Ovary (tissue), 9 donors: ENCODE results near the gene CERS6. TPM values are rescaled to one million over a fixed set of nuclear protein-coding genes. Genes with fewer than 3 reads are reported as not detected.
"Not testable (repeated sequence)": the region's sequence is repeated elsewhere in the genome, so short reads cannot be mapped to it uniquely, and the experiment has no call there.

Experiments used
- DNase-seq, 5 donors: peaks; one replicate each; pipeline ENCODE4 v3.0.0-alpha.2; 2019 to 2020
- H3K27ac ChIP-seq, 2 donors: fragments of 200-600 bp; one replicate each; pipeline versions ENCODE4 v1.5.1 to v1.8.0; 2019 to 2022
- H3K27me3 ChIP-seq: fragments of 200-600 bp; one replicate; pipeline ENCODE4 v1.8.0; 2022
- H3K36me3 ChIP-seq: fragments of 200-600 bp; sonication (generic); one replicate; pipeline ENCODE4 v1.5.1; 2019
- H3K4me1 ChIP-seq: one replicate; pipeline ENCODE4 v1.8.1; 2013; ENCODE audit warnings: mild to moderate bottlenecking, moderate library complexity; ENCODE audit not compliant: insufficient read depth
- H3K4me3 ChIP-seq: fragments of 200-600 bp; sonication (generic); one replicate; pipeline ENCODE4 v1.5.1; 2017
- H3K9me3 ChIP-seq, 2 donors: fragments of 200-600 bp in 1 of 2; sonication (generic) in 1 of 2; one replicate each; pipeline versions ENCODE4 v1.5.1 to v1.8.1; 2013 to 2019; ENCODE audit warnings: mild to moderate bottlenecking in 1 of 2, moderate library complexity in 1 of 2
- EP300 ChIP-seq: sonication (generic); formaldehyde crosslinking; IDR thresholded peaks from one replicate; pipeline ENCODE4 v1.6.1; 2017; ENCODE audit warnings: antibody characterized with exemption
- POLR2A ChIP-seq: fragments of 450-650 bp; IDR thresholded peaks from one replicate; pipeline ENCODE4 v1.6.1; 2017; ENCODE audit warnings: antibody characterized with exemption, mild to moderate bottlenecking, moderate library complexity
- WGBS, 3 donors: extraction: QIAGEN DNeasy Blood & Tissue Kit in 1 of 3; methylation state at CpG; one replicate each; pipeline versions ENCODE4 v1.1.5 to v1.1.7; 2013 to 2017; 5-methylcytosine and 5-hydroxymethylcytosine counted together
- intact Hi-C, 4 donors: fragments of 100-400 bp; cut with DNase I; formaldehyde crosslinking; loops; one replicate each; pipeline versions ENCODE4 v1.11.0 to v1.15.1; 2022 to 2023
- polyA plus RNA-seq, 2 donors: library from polyadenylated mRNA; stranded (reverse); fragments of 200-250 nt in 1 of 2; fragments of 350-450 nt in 1 of 2; fragmentation: Illumina TruSeq in 1 of 2; extraction: RNeasy Lipid Tissue Mini Kit (QIAGEN cat#74804) in 1 of 2; gene quantifications; one replicate each; pipeline ENCODE4 v1.2.3, GENCODE V29; 2013 to 2014
- total RNA-seq, 7 donors: library from RNA; depleted of rRNA in 2 of 7; stranded (reverse); fragments of >200 nt in 2 of 7; fragmentation: NEBNext Ultra II Directional in 3 of 7; extraction: Animal tissue kit (Norgen Biotek cat#: 25700) in 3 of 7; gene quantifications; one replicate each; pipeline versions ENCODE4 v1.1.0 to v1.2.4, GENCODE V29; 2016 to 2023
- TF ChIP-seq, protein P1 (sequence below), 3 donors: fragments of 450-650 bp in 2 of 3; fragments of 200-600 bp in 1 of 3; IDR thresholded peaks; one replicate each; pipeline versions ENCODE4 v1.5.1 to v1.8.0; 2016 to 2022; ENCODE audit warnings: antibody characterized with exemption in 3 of 3, mild to moderate bottlenecking in 1 of 3
- donor health status: DM: no; HTN: no; CAD: no; lungs with moderate emphysema.
- donor health status: DM: no; HTN: no; CAD: no.
- donor health status: Bipolar disorder and iron deficiency.
- donor health status: DM: yes; HTN: yes; CAD: no.
- donor health status: DM: no; HTN: no; CAD: no.
- donor health status: DM: yes; HTN: yes; CAD: no.

The CERS6 gene
- total and polyA plus RNA-seq, 9 donors: 11.5 to 30.8 (median 24.9) TPM

DNA sequence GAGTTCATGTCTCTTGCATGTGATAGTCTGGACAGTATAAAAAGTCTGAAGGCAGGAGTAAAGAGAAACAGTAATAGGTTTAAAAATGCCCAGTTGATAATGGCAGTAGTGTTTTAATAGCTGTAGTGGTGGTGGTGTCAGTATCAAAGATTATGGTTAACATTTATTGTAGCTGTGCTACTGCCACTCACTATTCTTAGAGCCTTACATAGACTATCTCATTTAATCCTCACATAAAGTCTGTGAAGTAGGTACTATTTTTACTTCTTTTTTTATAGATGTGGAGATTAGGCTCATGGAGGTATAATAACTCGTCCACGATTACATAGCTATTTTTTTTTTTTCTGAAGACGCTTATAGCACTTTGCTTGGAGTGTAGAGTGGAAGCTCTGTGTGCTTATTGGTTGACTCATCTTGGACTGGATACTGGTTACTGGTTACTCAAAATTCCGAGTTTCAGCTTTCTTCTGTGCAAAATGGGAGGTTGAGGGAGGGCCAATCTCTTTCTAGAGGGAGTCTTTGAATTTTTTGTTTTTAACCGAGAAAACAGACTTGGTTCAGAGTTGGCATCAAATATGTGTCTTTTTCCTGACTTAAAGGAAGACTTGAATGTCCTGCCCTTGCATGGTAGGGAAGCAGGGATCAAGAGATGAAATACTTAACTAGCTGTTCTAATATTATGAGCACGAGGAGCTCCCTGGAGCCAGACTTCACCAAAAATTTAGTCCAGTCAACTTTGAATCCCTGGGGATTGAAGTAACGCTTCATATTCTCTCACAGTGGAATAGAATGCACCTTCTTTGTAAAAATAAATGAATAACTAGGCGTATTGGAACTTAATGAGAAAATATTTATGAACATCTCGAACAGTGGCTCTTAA lies 27.1 kb downstream of the CERS6 start:
- Histone ChIP-seq H3K36me3 (no peaks in the 10 kb centered on the region), H3K27me3 (no peaks in the 10 kb centered on the region), H3K4me1 (peaks cover 2% of the 10 kb centered on the region), H3K4me3 (no peak overlapping the region), H3K27ac (no peak overlapping the region), H3K9me3 (no peaks in the 10 kb centered on the region)
- 88 to 96% (median 91%) methylated on average over 9 of the region's 9 CpGs for WGBS, 3 donors
- no peak for TF ChIP-seq EP300
- TF ChIP-seq, protein P1, sequence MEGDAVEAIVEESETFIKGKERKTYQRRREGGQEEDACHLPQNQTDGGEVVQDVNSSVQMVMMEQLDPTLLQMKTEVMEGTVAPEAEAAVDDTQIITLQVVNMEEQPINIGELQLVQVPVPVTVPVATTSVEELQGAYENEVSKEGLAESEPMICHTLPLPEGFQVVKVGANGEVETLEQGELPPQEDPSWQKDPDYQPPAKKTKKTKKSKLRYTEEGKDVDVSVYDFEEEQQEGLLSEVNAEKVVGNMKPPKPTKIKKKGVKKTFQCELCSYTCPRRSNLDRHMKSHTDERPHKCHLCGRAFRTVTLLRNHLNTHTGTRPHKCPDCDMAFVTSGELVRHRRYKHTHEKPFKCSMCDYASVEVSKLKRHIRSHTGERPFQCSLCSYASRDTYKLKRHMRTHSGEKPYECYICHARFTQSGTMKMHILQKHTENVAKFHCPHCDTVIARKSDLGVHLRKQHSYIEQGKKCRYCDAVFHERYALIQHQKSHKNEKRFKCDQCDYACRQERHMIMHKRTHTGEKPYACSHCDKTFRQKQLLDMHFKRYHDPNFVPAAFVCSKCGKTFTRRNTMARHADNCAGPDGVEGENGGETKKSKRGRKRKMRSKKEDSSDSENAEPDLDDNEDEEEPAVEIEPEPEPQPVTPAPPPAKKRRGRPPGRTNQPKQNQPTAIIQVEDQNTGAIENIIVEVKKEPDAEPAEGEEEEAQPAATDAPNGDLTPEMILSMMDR (IDR thresholded peaks at IDR 0.05): no peak
- DNase-seq: no peak
- intact Hi-C loops: no loop called here

DNA sequence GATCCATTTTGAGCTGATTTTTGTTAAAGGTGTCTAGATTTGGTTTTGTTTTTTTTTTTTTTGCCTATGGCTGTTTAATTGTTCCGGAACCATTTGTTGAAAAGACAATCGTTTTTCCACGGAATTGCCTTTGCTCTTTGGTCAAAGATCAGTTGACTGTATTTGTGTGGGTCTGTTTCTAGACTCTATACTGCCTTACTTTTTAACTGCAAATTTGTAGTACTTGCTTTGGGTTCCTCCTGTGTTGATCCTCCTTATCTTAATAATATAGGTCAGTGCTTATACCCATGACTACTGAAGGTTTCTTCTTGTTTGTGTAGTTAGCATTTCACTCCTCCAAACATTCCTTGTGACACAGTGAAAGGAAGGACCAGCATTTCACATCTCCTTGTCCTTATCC lies 30.4 kb downstream of the CERS6 start:
- 82 to 94% (median 91%) methylated on average over 3 of the region's 3 CpGs for WGBS, 3 donors
- no peaks in the 10 kb centered on the region for H3K36me3 ChIP-seq
- H3K27me3 ChIP-seq: no peaks in the 10 kb centered on the region
- TF ChIP-seq EP300: no peak
- H3K4me1 ChIP-seq: peaks cover 6% of the 10 kb centered on the region
- no peaks in the 10 kb centered on the region for H3K9me3 ChIP-seq
- no peak for DNase-seq
- H3K4me3 ChIP-seq: no peak overlapping the region
- intact Hi-C loops: no loop called here
- H3K27ac ChIP-seq: no peak overlapping the region

DNA sequence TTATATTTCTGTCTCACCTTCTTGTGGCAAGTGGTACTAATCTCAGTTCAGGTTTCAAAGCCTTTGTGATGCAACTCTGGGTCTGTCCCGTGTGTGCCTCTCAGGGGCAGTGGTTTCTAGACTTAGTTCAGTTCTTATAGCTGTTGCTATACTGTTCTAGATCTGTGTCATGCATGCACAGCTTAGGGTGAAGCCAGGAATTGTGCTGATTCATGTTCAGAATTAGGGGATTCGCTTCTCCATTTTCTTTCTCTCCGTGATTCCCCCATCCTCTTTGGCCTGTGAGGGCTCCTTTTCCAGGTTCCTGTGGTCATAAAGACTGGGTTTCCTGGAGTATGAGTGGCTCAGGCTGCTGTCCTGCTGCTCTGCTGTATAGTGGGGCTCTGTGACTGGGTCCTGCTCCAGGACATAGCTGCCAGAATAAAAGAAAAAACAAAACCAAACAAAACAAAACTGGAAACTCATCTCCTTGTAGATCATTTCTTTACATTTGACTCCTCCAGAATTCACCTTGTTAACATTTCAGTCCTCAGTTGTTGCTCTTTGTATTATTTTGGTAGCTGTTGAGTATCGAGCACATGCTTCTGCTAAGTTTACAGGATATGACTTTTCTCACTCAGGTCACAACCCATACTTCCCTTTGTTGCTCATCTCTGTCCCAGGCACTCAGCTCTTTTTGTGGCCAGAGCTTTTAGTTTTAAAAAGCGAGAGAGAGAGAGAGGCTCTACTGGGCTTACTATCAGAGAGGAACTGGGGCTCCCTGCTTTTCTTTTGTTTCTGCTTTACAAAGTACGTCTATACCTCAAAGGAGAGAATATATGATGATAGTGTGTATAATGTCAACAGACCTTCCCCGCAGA lies 34.2 kb downstream of the CERS6 start:
- peaks cover 4% of the 10 kb centered on the region for H3K4me1 ChIP-seq
- H3K27me3 ChIP-seq: no peaks in the 10 kb centered on the region
- 62 to 68% (median 64%) methylated on average over 7 of the region's 7 CpGs for WGBS, 3 donors
- H3K4me3 ChIP-seq: no peak overlapping the region
- TF ChIP-seq, protein P1 (IDR thresholded peaks at IDR 0.05): no peak
- no peak for TF ChIP-seq POLR2A
- no peak for TF ChIP-seq EP300
- no peaks in the 10 kb centered on the region for H3K9me3 ChIP-seq
- DNase-seq: no peak
- H3K27ac ChIP-seq: no peak overlapping the region
- no peaks in the 10 kb centered on the region for H3K36me3 ChIP-seq
- intact Hi-C loops: loop anchor here in 1 of 4 donors (5.0 kb wide), 1 partner anchor 522 kb away; no protein-coding TSS in a partner anchor

DNA sequence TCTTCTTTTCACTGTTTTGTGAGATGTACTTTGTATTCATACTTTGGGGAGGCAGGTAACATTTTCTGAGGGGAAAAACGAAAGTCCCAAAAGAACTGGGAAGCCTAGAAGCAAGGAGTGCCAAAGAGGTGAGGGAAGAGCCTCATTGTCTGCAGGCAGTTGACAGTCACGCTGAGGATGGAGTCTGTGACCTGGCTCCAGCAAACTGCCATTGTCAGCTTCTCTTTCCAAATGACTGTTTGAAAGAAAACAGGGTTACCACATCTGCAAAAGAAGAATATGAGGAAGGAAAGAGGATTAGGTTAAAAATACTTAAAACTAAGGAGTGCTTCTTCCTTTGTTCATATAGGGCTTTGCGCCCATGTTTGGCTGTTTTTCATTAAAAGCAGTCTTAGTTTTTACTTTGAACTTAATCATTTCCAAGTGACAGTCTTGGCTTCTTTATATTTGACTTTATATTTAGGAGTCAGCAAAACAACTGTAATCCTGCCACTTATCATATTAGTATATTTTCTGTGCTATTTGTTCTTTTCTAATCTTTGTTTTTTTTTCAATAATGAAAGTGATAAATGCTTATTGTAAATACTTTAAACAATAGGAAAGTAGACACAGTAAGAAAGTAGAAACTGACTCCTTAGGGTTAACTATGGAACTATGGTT lies 35.0 kb downstream of the CERS6 start:
- H3K4me3 ChIP-seq: no peak overlapping the region
- no peaks in the 10 kb centered on the region for H3K36me3 ChIP-seq
- no peaks in the 10 kb centered on the region for H3K9me3 ChIP-seq
- no peaks in the 10 kb centered on the region for H3K27me3 ChIP-seq
- DNase-seq: no peak
- TF ChIP-seq POLR2A (no peak), EP300 (no peak)
- TF ChIP-seq, protein P1 (IDR thresholded peaks at IDR 0.05): no peak
- H3K27ac ChIP-seq: no peak overlapping the region
- 51 to 60% (median 57%) methylated on average over 3 of the region's 3 CpGs for WGBS, 3 donors
- H3K4me1 ChIP-seq: peaks cover 4% of the 10 kb centered on the region
- intact Hi-C loops: loop anchor here in 1 of 4 donors (5.0 kb wide), 1 partner anchor 521 kb away; no protein-coding TSS in a partner anchor

DNA sequence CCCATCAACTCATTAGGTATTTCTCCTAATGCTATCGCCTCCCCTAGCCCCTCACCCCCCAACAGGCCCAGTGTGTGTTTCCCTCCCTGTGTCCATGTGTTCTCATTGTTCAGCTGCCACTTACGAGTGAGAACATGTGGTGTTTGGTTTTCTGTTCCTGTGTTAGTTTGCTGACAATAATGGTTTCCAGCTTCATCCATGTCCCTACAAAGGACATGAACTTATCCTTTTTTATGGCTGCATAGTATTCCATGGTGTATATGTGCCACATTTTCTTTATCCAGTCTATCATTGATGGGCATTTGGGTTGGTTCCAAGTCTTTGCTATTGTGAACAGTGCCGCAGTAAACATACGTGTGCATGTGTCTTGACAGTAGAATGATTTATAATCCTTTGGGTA lies 35.7 kb downstream of the CERS6 start:
- 96 to 98% (median 96%) methylated on average over 4 of the region's 4 CpGs for WGBS, 3 donors

DNA sequence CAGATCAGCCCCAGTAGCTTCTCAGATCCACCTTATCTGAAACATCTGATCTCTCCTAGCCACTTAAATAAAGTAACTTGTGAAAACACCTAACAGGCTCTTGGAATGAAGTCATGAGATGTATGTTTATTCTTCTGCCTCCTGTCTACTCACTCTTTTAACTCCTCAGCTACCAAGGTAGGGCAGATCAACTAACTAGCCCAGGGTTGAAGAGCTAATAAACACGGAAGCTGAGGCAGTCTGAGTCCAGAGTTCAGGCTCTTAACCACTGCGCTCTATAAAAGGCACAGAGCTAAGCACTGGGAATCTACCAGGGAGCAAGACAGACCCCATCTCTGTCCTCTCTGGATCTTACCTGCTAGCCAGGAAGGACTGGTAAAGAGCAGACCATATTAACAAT lies 37.1 kb downstream of the CERS6 start:
- H3K4me1 ChIP-seq, H3K9me3 ChIP-seq, H3K4me3 ChIP-seq, H3K27ac ChIP-seq, H3K27me3 ChIP-seq, DNase-seq, H3K36me3 ChIP-seq: not testable (repeated sequence)
- intact Hi-C loops: loop anchor here in 1 of 4 donors (5.0 kb wide), 1 partner anchor 519 kb away; no protein-coding TSS in a partner anchor
- 91 to 96% (median 92%) methylated on average over 2 of the region's 2 CpGs for WGBS, 3 donors

More for the DNA sequence above, 35.7 kb downstream of the CERS6 start:
- not testable (repeated sequence) for H3K36me3 ChIP-seq, H3K4me3 ChIP-seq, H3K27ac ChIP-seq, DNase-seq, H3K9me3 ChIP-seq, H3K27me3 ChIP-seq, H3K4me1 ChIP-seq
- intact Hi-C loops: loop anchor here in 1 of 4 donors (5.0 kb wide), 1 partner anchor 521 kb away; no protein-coding TSS in a partner anchor
